Stimulated activated memory B cell treated with anti-CD40 and anti-IgM and Interleukin-4, amounts not matched to agents 10 μg/mL and 1 μg/mL and 100 μg/mL, for 72 hours (primary cell): ENCODE results near the gene KANK4.
A peak's percentile ranks its signal among the peaks of the same experiment; 100 is the strongest.

ENCODE experiments used
- ATAC-seq: fragments of 150-1000 bp; cut with Tn5 transposase; 2 replicates; pipeline ENCODE4 v1.10.0; 2021
- H3K27ac Mint-ChIP-seq: one replicate; pipeline ENCODE4 v1.8.0; 2022; ENCODE audit warnings: mild to moderate bottlenecking, mixed read lengths
- H3K27me3 Mint-ChIP-seq: one replicate; pipeline ENCODE4 v1.8.0; 2022; ENCODE audit warnings: mixed read lengths
- H3K36me3 Mint-ChIP-seq: one replicate; pipeline ENCODE4 v1.8.0; 2022; ENCODE audit warnings: mixed read lengths
- H3K4me1 Mint-ChIP-seq: one replicate; pipeline ENCODE4 v1.8.0; 2022; ENCODE audit warnings: mixed read lengths
- H3K4me3 Mint-ChIP-seq: one replicate; pipeline ENCODE4 v1.8.0; 2022; ENCODE audit warnings: mild to moderate bottlenecking, moderate library complexity, mixed read lengths
- H3K9me3 Mint-ChIP-seq: one replicate; pipeline ENCODE4 v1.8.0; 2022; ENCODE audit warnings: mixed read lengths

Gene KANK4

GRCh38 chr1:62274496-62275485 is 44.4 kb downstream of the KANK4 start:
- Mint-ChIP-seq H3K9me3 (peaks cover 6% of the 10 kb centered on the region), H3K36me3 (no peaks in the 10 kb centered on the region), H3K4me1 (peaks cover 19% of the 10 kb centered on the region), H3K4me3 (no peak overlapping the region), H3K27me3 (peaks cover 4% of the 10 kb centered on the region), H3K27ac (no peak overlapping the region)
- ATAC-seq, result no peak

GRCh38 chr1:62273953-62274352 is 45.3 kb downstream of the KANK4 start:
- no peak for ATAC-seq
- H3K4me1 Mint-ChIP-seq, result peaks cover 19% of the 10 kb centered on the region
- no peak overlapping the region for H3K4me3 Mint-ChIP-seq
- H3K27ac Mint-ChIP-seq, result no peak overlapping the region
- peaks cover 6% of the 10 kb centered on the region for H3K9me3 Mint-ChIP-seq
- H3K36me3 Mint-ChIP-seq, result no peaks in the 10 kb centered on the region
- H3K27me3 Mint-ChIP-seq, result no peaks in the 10 kb centered on the region

- Mint-ChIP-seq H3K9me3 (peaks cover 3% of the 10 kb centered on the region), H3K36me3 (no peaks in the 10 kb centered on the region), H3K27ac (peak overlapping the region; percentile 50), H3K27me3 (no peaks in the 10 kb centered on the region), H3K4me1 (peaks cover 19% of the 10 kb centered on the region), H3K4me3 (no peak overlapping the region)
- peak; percentile 74 for ATAC-seq
These were observed 47.1 kb downstream of the KANK4 start for GRCh38 chr1:62271948-62272728.

- no peak overlapping the region for H3K4me3 Mint-ChIP-seq
- peak overlapping the region; percentile 50 for H3K27ac Mint-ChIP-seq
- H3K36me3 Mint-ChIP-seq, result no peaks in the 10 kb centered on the region
- no peaks in the 10 kb centered on the region for H3K27me3 Mint-ChIP-seq
- peaks cover 19% of the 10 kb centered on the region for H3K4me1 Mint-ChIP-seq
- no peak for ATAC-seq
- H3K9me3 Mint-ChIP-seq, result peaks cover 4% of the 10 kb centered on the region
These were observed 48.1 kb downstream of the KANK4 start for GRCh38 chr1:62271134-62271533.

GRCh38 chr1:62269851-62270495 is 49.3 kb downstream of the KANK4 start:
- ATAC-seq, result no peak
- H3K27me3 Mint-ChIP-seq, result no peaks in the 10 kb centered on the region
- H3K9me3 Mint-ChIP-seq, result peaks cover 4% of the 10 kb centered on the region
- no peak overlapping the region for H3K27ac Mint-ChIP-seq
- H3K4me3 Mint-ChIP-seq, result no peak overlapping the region
- no peaks in the 10 kb centered on the region for H3K36me3 Mint-ChIP-seq
- peaks cover 19% of the 10 kb centered on the region for H3K4me1 Mint-ChIP-seq

- H3K36me3 Mint-ChIP-seq, result no peaks in the 10 kb centered on the region
- peaks cover 4% of the 10 kb centered on the region for H3K9me3 Mint-ChIP-seq
- no peaks in the 10 kb centered on the region for H3K27me3 Mint-ChIP-seq
- peaks cover 19% of the 10 kb centered on the region for H3K4me1 Mint-ChIP-seq
- no peak for ATAC-seq
- H3K4me3 Mint-ChIP-seq, result no peak overlapping the region
- no peak overlapping the region for H3K27ac Mint-ChIP-seq
These were observed 49.8 kb downstream of the KANK4 start for GRCh38 chr1:62269439-62269838.

- no peaks in the 10 kb centered on the region for H3K36me3 Mint-ChIP-seq
- H3K4me3 Mint-ChIP-seq, result no peak overlapping the region
- peaks cover 19% of the 10 kb centered on the region for H3K4me1 Mint-ChIP-seq
- peaks cover 4% of the 10 kb centered on the region for H3K9me3 Mint-ChIP-seq
- H3K27ac Mint-ChIP-seq, result no peak overlapping the region
- no peaks in the 10 kb centered on the region for H3K27me3 Mint-ChIP-seq
- ATAC-seq, result no peak
These were observed 50.9 kb downstream of the KANK4 start for GRCh38 chr1:62268315-62268714.

- Mint-ChIP-seq H3K4me1 (peaks cover 4% of the 10 kb centered on the region), H3K27ac (no peak overlapping the region), H3K36me3 (no peaks in the 10 kb centered on the region), H3K9me3 (peaks cover 4% of the 10 kb centered on the region), H3K4me3 (no peak overlapping the region), H3K27me3 (peaks cover 9% of the 10 kb centered on the region)
- ATAC-seq, result no peak
These were observed 53.0 kb downstream of the KANK4 start for GRCh38 chr1:62265956-62266935.

- Mint-ChIP-seq H3K36me3 (no peaks in the 10 kb centered on the region), H3K27me3 (peaks cover 27% of the 10 kb centered on the region), H3K4me3 (no peak overlapping the region), H3K27ac (no peak overlapping the region), H3K4me1 (no peaks in the 10 kb centered on the region), H3K9me3 (peaks cover 4% of the 10 kb centered on the region)
- no peak for ATAC-seq
These were observed 55.4 kb downstream of the KANK4 start for GRCh38 chr1:62263814-62264353.

- peaks cover 4% of the 10 kb centered on the region for H3K9me3 Mint-ChIP-seq
- no peaks in the 10 kb centered on the region for H3K36me3 Mint-ChIP-seq
- no peak for ATAC-seq
- no peaks in the 10 kb centered on the region for H3K4me1 Mint-ChIP-seq
- no peak overlapping the region for H3K27ac Mint-ChIP-seq
- no peak overlapping the region for H3K4me3 Mint-ChIP-seq
- H3K27me3 Mint-ChIP-seq, result peaks cover 34% of the 10 kb centered on the region
These were observed 56.0 kb downstream of the KANK4 start for GRCh38 chr1:62263006-62263813.

GRCh38 chr1:62260688-62261087 is 58.5 kb downstream of the KANK4 start:
- ATAC-seq, result no peak
- H3K4me1 Mint-ChIP-seq, result no peaks in the 10 kb centered on the region
- H3K36me3 Mint-ChIP-seq, result no peaks in the 10 kb centered on the region
- no peak overlapping the region for H3K27ac Mint-ChIP-seq
- peaks cover 34% of the 10 kb centered on the region for H3K27me3 Mint-ChIP-seq
- no peaks in the 10 kb centered on the region for H3K9me3 Mint-ChIP-seq
- H3K4me3 Mint-ChIP-seq, result no peak overlapping the region

GRCh38 chr1:62259551-62259950 is 59.7 kb downstream of the KANK4 start:
- no peaks in the 10 kb centered on the region for H3K36me3 Mint-ChIP-seq
- no peak overlapping the region for H3K27ac Mint-ChIP-seq
- no peaks in the 10 kb centered on the region for H3K4me1 Mint-ChIP-seq
- no peak for ATAC-seq
- H3K27me3 Mint-ChIP-seq, result peaks cover 34% of the 10 kb centered on the region
- no peak overlapping the region for H3K4me3 Mint-ChIP-seq
- H3K9me3 Mint-ChIP-seq, result no peaks in the 10 kb centered on the region

GRCh38 chr1:62250126-62250726 is 69.0 kb downstream of the KANK4 start:
- no peaks in the 10 kb centered on the region for H3K9me3 Mint-ChIP-seq
- H3K4me1 Mint-ChIP-seq, result no peaks in the 10 kb centered on the region
- H3K4me3 Mint-ChIP-seq, result no peak overlapping the region
- H3K27ac Mint-ChIP-seq, result no peak overlapping the region
- H3K27me3 Mint-ChIP-seq, result peaks cover 13% of the 10 kb centered on the region
- no peaks in the 10 kb centered on the region for H3K36me3 Mint-ChIP-seq
- ATAC-seq, result no peak
